HG02840 (cell line): ENCODE data around the gene RALGPS1.
A peak's percentile ranks its signal among the peaks of the same experiment; 100 is the strongest.
"Not testable (repeated sequence)": the region's sequence is repeated elsewhere in the genome, so short reads cannot be mapped to it uniquely, and the experiment has no call there.

Experiments
- ATAC-seq: cut with Tn5 transposase; IDR thresholded peaks from one replicate; pipeline ENCODE4 v1.9.1; 2021; ENCODE audit warnings: mild to moderate bottlenecking, moderate library complexity, moderate number of reproducible peaks; ENCODE audit not compliant: unreplicated experiment, low FRiP score

The RALGPS1 gene

GRCh38 chr9:127165116-127165515 is 250.5 kb downstream of the RALGPS1 start:
- no peak for ATAC-seq

DNA sequence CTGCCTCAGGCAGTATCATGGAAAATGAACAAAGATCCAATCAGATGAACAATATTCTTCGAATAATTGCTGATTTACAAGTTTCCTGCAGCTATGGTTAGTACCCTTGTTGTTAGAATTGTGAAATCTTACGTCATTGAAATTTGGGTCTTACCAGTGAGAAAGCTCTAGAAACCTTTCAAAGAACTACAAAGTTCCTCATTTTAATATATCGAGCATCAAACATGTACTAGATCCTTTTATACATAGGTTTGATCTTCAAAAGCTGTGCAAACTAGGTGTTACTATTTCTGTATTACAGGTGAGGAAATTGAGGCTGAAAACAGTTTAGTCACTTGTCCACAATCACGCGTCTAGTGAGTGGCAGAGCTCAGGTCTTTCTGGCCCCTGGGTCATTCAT is 251.5 kb downstream of the RALGPS1 start:
- ATAC-seq: no peak

DNA sequence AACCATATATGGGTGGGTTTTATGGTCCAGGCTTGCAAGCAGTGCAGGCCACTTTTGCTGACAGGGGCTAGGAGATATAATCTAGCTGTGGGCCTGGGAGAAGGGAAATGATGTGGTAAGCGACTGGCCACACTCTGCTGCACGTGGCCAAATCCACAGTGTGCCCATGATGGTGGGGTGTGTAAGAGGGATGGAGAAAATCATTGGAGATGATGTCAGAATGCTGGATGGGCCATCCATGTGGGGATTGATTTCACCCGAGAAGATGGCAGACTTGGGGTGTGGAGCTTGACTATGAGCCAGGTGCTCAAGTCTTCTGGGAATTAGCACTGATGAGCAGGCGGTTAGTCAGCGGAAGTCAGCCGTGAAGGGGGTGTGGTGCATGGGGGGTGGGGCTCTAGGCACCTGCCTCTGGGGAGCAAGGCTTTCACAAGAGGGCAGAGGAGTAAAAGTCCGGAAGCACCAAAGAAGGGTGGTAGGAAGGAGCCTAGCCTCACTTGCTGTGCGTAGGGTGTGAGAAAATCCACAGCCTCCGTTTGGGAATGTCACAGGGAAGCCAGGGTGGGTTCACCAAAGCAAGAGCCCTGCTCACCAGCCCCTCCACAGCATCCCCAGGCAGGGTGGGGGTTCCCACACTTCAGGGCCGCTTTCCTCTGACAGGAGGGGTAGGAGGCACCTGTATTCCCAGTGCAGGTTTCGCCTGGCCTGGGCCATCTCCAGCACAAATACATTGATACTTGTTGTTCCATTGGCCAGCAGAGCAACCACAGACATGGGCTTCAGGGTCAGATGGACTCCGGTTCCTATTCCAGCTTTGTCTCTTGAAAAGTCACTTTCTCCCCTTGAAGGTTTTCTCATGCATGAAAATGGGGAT is 252.3 kb downstream of the RALGPS1 start:
- ATAC-seq: peak; percentile 60

DNA sequence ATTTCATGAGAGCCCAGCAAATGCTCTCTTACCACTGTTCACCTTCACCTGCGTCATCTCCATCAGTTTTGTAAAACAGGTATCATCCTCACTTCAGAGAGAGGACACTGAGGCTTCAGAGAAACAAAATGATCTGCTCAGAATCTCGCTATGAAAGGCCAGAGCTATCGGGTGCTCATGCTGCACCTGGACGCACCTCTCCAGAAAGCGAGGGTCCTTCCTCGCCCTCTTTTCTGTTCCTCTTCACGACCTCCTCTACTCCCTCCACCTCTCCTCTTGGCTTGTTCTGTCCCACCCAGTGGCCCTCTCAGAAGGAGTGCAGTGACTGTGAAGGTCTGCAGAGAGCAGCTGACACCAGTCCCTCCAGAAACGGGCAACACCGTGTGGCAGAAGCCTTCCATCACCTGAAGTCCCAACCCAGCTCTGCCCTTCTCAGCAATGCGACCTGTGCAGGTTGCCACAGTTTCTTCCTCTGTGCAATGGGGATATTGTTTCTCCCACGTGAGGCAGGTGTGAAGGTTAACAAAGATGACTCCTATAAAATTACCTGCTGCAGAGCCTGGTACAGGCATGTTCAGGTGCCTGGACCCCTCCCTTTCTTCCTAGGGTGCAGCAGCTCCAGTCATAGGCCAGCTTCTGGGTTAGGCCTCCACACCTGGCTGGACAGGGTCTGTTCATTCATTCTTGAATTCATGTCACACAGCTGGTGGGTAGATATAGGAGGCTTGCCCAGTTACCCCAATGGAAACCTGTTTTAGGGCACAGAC is 253.2 kb downstream of the RALGPS1 start:
- ATAC-seq: no peak

- no peak for ATAC-seq
Measured at GRCh38 chr9:127168756-127169574, 254.4 kb downstream of the RALGPS1 start.

DNA sequence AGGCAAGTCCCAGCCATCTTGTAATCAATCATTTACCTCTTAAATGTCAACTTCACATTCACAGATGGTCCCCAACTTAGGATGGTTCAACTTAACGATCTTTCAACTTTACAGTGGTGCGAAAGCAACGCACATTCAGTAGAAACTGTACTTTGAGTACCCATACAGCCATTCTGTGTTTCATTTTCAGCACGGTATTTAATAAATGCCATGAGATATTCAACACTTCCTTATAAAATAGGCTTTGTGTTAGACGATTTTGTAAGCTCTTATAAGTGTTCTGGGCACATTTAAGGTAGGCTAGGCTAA is 254.9 kb downstream of the RALGPS1 start:
- no peak for ATAC-seq

DNA sequence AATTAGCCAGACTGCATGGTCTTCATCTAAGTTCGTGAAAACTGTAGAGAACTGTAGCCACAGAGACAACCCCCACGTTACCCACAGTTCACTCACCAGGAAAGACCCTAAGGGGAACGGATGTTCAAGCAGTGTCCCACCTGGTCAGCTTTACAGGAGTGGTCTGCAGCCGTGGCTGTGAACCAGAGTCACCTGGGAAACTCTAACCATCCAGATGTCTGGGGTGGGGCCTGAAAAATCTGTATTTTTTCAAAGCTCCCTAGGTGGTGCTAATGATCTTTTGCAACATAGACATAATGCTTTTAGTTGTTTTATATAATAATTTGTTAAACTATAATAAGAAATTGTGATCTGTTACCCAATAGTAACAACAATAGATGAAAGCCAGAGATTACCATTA is 255.5 kb downstream of the RALGPS1 start:
- no peak for ATAC-seq

- ATAC-seq: no peak
Measured at GRCh38 chr9:127170652-127171051, 256.1 kb downstream of the RALGPS1 start.

GRCh38 chr9:127171348-127171747 is 256.8 kb downstream of the RALGPS1 start:
- not testable (repeated sequence) for ATAC-seq

- ATAC-seq: no peak
Measured at GRCh38 chr9:127172066-127172707, 257.6 kb downstream of the RALGPS1 start.

DNA sequence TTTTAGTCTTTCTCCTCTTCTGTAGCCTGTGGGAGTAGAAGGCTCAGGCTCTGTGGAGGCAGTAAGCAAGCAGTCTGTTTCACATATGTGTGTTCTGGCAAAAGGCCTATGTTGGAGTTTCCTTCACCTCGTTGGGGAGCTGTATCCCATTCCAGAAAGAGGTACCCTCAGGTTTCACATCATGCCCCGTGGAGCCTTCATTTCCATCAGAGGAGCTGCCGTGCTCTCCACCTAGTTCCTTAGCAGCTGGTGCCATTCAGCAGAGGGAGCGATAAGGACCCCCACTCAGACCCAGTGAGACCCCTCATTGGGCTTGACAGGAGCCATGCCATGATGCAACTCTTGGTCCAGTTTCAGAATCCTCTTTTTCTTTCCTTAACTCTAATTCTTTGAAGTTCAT is 258.5 kb downstream of the RALGPS1 start:
- ATAC-seq: no peak

DNA sequence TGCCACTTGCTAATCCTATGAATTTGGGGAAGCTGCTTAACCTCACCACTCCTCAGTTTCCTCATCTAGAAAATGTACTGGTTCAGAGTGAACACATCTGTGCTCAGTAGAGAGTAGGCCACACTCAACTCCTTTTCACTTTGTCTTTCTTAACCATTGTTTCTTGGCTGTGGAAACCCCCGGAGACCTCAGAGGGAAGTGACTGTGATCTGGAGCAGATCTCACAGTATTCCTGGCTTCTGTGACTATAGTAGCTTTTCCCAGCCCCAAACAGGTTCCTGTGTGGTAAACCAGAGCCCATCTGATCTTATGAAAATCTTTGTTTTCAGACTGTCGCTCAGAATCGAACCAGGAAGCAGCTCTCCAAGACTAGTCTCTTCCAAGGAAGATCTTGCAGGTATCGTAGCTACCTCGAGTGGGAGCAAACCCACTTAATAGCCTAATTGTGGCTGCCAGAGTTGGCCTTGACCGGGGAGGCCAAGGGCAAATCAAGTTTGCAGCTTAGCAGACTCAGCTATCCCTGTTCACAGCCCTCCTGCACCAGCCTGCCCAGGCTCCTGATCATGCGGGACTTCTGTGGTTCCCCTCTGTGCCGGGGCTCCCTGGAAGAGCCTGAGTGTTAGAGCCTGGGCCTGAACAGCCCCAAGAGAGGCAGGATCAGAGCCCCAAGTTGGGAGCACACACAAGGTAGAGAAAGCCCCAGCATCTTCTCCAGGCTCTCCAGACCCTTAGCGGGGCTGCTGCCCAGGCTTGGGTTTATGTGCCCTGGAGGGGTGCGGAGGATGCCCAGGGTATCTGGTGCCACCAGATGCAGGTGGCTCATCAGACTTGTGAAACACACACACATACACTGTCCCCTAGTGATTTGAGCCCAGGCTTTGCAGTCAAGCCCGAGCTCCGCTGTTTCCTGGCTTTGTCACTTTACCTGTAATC is 260.1 kb downstream of the RALGPS1 start:
- ATAC-seq: no peak

DNA sequence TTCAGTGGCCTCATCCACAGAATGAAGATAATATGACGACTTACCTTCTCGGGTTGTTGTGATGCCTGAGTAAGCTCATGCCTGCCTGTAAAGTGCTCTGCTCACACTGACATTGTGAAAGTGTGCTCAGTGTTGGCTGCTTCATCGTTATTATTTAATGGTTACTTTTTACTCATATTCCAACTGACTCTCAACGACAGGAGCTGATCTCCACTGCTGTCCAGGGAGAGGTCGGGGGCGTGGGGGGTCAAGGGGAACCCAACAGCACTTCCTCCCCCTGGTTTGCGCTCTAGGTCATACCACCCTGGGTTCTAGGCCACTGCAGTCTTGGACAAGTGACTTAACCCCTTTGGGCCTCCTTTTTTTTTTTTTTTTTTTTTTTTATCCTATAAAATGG is 260.7 kb downstream of the RALGPS1 start:
- no peak for ATAC-seq

GRCh38 chr9:127175764-127176163 is 261.2 kb downstream of the RALGPS1 start:
- ATAC-seq: no peak

DNA sequence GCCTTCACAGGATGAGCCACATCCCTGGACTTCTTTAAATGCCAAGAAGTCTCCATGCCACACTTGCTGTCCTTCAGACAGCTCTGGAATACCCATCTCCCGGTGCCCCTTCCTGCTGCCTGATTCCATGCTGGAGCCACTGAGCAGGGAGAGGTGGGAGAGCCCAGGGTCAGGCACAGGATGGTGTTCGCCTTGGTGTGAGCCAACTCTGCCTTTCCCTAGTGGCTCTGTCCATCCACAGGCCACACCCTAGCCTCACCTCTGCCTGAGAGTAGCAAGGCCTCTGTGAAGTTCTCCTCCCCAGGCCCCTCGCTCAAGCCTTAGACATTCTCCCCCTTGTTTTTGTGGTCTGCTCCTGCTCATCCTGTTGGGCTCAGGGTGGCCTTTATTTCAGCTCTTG is 262.0 kb downstream of the RALGPS1 start:
- no peak for ATAC-seq

- no peak for ATAC-seq
Measured at GRCh38 chr9:127177231-127177630, 262.6 kb downstream of the RALGPS1 start.

DNA sequence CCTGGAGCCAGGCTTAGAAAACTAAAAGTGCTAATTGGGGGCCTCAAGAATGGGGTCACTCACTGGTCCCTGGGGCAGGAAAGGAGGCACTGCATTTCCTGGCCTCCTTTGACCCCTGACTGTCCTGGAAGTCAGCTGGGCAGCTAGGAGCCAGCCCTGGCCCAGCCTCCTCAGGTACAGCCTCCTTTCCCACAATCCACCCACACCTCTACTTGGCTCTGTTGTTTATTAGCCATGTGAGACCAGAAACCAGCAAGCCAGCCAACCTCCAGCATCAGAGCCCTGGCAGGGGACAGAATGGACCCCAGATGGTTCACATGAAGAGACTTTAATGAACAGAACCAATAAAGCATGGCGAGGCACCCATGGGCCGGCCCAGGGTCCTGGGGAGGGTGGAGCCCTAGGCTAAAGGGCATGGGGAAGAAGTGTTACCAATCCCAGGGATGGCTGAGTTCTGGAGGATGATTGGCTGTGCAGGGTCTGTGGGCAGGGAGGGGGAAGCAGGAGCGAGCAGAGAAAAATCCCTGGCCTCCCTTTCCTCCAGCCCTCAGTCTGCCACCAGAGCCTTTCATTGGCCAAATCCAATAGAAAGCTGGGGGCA is 263.2 kb downstream of the RALGPS1 start:
- no peak for ATAC-seq

DNA sequence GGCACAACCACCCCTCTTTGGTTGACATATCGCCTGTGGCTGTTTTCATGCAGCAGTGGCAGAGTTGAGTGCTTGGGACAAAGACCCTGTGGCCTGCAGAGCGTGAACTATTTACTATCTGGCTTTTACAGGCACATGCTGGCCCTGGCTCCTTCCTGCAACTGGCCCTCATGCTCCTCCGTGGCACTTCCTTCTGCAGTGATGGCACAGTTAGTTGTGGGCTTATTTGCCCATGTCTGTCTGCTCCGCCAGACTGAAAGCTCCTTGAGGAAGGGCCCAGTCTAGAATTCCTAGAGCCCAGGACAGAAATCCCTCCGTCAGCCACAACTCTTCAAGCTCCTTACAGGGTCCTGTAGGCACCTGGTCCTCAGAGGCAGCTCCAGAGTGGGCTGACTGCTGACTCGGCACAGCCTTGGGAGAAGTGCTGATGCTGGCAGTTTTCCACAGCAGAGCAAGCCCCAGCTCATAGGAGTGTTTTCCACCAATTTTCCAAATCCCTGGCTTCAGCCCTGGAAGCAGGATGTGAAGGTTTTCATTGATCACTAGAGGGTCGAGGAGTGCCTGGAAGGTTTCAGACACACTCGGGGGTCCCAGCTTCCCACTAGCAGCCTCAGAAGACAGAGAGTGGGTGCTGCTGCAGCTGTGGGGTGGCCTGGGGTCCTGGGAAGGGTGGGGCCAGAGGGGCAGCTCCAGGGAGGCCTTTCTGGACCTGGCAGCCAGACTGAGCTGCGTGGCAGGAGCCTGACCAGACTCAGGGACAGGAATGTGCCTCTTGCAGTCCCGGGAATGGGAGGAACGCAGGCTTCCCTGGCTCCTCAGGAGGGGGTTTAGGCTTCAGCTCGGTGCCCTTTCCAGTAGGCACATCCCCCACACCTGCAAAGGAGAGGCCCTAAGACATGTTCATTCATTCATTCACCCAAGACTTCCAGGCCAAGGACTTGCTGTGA is 264.4 kb downstream of the RALGPS1 start:
- no peak for ATAC-seq
